NB4 (cell line): ENCODE measurements around the gene GRAMD2A.

Experiments used
- DNase-seq: peaks from one replicate; pipeline ENCODE4 v3.0.0; 2010; ENCODE audit warnings: low read depth
- H3K4me3 ChIP-seq: one replicate; pipeline ENCODE4 v1.5.1; 2011; ENCODE audit warnings: mild to moderate bottlenecking, low read depth, low read length, moderate library complexity
- MYC ChIP-seq: IDR thresholded peaks from 2 replicates; pipeline ENCODE4 v1.6.1; 2011; ENCODE audit warnings: low read depth, low read length
- POLR2A ChIP-seq: IDR thresholded peaks from 2 replicates; pipeline ENCODE4 v1.6.1; 2011; ENCODE audit warnings: mild to moderate bottlenecking; ENCODE audit not compliant: insufficient read length; ENCODE audit errors: extremely low read depth
- TF ChIP-seq, protein P1 (sequence below): IDR thresholded peaks from 2 replicates; pipeline ENCODE4 v1.6.1; 2011; ENCODE audit warnings: low read depth, low read length
- TF ChIP-seq, protein P2 (sequence below): IDR thresholded peaks from one replicate; pipeline ENCODE4 v1.5.1; 2012; ENCODE audit warnings: low read depth, low read length

Gene GRAMD2A

DNA sequence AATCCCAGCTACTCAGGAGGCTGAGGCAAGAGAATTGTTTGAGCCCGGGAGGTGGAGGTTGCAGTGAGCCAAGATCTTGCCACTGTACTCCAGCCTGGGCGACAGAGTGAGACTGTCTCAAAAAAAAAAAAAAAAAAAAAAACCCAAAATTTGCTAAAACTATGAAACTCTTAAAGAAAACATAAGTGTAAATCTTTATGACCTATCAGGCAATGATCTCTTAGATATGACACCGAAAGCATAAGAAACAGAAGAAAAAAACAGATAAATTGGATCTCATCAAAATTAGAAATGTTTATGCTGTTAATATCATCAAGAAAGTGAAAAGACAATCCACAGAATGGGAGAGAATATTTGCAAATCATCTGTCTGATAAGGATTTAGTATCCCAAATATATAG is 15.3 kb downstream of the GRAMD2A start:
- DNase-seq: no peak
- H3K4me3 ChIP-seq: no peak overlapping the region
- no peak for TF ChIP-seq POLR2A
- TF ChIP-seq MYC: no peak
- TF ChIP-seq, protein P1, sequence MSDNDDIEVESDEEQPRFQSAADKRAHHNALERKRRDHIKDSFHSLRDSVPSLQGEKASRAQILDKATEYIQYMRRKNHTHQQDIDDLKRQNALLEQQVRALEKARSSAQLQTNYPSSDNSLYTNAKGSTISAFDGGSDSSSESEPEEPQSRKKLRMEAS: no peak
- TF ChIP-seq, protein P2, sequence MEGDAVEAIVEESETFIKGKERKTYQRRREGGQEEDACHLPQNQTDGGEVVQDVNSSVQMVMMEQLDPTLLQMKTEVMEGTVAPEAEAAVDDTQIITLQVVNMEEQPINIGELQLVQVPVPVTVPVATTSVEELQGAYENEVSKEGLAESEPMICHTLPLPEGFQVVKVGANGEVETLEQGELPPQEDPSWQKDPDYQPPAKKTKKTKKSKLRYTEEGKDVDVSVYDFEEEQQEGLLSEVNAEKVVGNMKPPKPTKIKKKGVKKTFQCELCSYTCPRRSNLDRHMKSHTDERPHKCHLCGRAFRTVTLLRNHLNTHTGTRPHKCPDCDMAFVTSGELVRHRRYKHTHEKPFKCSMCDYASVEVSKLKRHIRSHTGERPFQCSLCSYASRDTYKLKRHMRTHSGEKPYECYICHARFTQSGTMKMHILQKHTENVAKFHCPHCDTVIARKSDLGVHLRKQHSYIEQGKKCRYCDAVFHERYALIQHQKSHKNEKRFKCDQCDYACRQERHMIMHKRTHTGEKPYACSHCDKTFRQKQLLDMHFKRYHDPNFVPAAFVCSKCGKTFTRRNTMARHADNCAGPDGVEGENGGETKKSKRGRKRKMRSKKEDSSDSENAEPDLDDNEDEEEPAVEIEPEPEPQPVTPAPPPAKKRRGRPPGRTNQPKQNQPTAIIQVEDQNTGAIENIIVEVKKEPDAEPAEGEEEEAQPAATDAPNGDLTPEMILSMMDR: no peak

DNA sequence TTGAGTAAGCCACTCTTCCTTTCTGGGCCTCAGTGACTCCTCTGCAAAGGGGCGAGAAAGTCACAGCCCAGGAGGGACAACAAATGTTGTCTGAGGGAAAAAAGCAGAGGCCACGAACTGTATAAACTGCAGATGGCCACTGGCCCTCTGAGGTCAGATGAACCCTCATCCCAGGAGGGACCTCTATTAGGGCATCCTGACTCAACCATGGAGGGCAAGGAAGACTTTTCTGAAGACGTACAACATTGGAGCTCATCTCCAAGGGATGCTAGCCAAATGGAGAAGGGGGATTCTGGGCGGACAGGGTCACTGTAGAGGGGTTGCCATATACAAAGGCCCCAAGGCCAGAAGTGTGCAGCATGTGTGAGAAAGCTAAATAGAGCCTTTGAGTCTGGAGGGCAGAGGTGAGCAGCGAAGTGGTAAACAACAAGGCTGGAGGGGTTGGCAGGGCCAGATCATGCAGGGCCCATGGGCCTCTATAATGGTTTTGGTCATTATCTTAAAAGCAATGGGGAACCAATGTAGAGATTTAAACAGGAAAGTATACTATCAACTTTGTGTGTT is 16.7 kb downstream of the GRAMD2A start:
- H3K4me3 ChIP-seq: no peak overlapping the region
- no peak for DNase-seq
- TF ChIP-seq, protein P2: no peak
- TF ChIP-seq POLR2A (no peak), MYC (no peak)
- TF ChIP-seq, protein P1: no peak

DNA sequence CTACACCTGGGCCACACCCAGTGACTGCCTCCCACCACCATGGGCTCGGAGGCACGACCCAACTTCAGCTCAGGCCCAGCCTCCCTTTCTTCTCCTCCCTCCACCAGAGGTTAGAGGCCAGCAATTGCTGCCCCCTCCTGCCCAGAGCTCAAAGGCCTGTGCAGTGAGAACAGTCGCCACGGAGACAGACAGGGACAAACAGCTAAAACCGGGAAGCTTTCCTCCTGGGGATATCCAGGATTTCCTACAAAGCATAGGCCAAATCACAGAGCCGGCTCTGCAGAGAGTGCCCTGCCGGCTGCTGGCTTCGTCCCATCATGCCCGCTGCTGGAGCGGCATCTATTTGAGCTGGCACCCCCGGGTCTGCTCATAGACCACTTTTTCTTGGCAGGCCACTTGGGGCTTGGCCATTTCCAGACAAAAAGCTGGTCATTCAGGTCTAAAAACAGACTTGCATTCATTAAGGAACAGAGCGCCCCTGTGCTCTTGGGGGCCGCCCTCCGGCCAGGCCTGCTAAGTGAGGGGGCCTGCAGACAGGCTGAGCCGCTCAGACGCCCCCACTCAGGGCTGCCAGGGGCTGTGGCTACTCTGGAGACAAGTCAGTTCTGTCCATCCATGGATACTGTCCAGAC is 17.5 kb downstream of the GRAMD2A start:
- TF ChIP-seq, protein P2: no peak
- TF ChIP-seq, protein P1: no peak
- TF ChIP-seq MYC (no peak), POLR2A (no peak)
- DNase-seq: no peak
- no peak overlapping the region for H3K4me3 ChIP-seq

DNA sequence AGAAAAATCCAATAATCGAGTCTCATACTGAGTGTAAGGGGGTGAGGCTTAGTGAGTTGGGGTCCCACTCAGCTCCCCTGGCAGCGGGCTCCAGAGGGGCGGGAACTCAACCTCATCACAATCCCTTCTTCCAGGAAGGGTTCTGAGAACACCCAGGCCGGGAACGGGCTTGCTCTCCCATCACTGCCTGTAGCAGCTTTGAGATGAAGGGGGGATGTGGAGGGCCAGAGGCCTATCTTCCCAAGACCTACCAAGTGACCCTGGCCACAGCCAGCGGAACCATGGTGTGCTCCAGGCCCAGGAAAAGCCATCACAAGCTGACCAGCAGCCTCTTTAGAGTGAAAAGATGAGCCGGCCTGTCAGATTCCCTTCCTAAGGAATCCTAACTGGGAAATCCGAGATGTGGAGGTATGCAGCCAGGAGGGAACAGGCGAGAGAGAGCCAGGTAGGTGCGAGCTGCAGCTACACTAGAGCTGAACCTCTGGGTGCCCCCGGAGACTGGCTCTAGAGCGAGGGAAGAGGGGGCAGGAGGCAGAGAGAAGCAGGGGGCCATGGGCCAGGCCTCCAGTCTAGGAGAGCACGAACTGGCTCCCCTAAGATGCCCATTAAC is 18.5 kb downstream of the GRAMD2A start:
- no peak overlapping the region for H3K4me3 ChIP-seq
- no peak for TF ChIP-seq MYC
- TF ChIP-seq POLR2A: no peak
- TF ChIP-seq, protein P2: no peak
- TF ChIP-seq, protein P1: no peak
- DNase-seq: no peak

DNA sequence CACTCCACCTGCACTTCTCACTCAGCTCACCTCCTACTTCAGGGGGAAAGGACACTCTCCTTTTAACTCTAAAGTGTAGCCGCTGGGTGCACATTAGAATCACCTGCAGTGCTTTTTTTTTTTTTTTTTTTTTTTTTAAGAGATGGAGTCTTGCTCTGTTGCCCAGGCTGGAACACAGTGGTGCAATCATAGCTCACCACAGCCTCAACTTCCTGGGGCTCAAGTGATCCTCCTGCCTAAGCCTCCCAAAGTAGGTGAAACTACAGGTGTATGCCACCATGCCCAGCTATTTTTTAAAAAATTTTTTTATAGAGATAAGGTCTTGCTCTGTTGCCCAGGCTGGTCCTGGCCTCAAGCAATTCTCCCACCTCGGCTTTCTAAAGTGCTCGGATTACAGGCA is 20.8 kb downstream of the GRAMD2A start:
- H3K4me3 ChIP-seq: no peak overlapping the region
- no peak for TF ChIP-seq POLR2A
- no peak for TF ChIP-seq MYC
- TF ChIP-seq, protein P1: no peak
- DNase-seq: no peak

DNA sequence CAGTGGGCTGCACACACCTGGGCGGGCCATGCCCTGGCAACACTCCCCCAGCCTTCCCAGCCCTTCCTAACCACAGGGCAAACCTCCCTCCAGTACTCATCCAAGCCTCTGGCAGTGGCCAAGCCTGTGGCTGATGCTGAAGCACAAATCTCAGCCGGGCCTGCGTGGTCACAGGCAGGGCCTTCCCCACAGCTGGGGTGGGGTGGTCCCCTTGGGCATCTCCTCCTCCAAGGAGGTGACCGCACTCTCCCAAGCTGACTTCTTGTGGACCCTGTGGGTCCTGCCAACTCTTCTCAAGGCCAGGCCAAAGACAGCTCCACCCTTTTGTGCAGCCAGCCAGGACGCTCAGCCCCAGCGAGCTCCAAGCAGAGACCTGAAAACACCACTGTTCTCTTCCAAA is 21.4 kb downstream of the GRAMD2A start:
- no peak for TF ChIP-seq POLR2A
- no peak for TF ChIP-seq MYC
- TF ChIP-seq, protein P2: no peak
- TF ChIP-seq, protein P1: no peak
- no peak for DNase-seq
- H3K4me3 ChIP-seq: no peak overlapping the region
